C4-2B (cell line): ENCODE data around the gene UBE2I.

ENCODE experiments used
- ZFX ChIP-seq: fragments of 450-650 bp; IDR thresholded peaks from 2 replicates; pipeline ENCODE4 v1.6.1; 2017
- TF ChIP-seq, protein P1 (sequence below): fragments of 450-650 bp; conservative IDR thresholded peaks from 2 replicates; pipeline ENCODE4 v1.5.1; 2017; ENCODE audit warnings: mild to moderate bottlenecking

DNA sequence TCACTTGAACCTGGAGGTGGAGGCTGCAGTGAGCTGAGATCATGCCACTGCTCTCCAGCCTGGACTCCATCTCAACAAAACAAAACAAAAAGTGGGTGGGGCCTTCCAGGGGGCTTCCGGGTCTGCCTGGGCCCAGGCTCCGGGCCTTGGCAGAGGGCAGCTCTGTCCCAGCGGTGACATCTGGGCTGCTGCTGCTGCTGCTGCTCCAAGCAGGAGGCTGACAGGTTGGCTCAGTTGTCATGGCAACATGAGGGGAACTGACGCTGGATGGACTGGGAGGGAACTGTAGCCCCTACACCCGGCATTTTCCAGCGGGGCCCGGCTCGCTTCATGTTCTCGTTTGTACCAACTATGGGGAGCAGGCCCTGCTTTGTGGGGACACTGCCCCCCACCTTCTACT lies 28.1 kb downstream of the UBE2I start:
- TF ChIP-seq, protein P1, sequence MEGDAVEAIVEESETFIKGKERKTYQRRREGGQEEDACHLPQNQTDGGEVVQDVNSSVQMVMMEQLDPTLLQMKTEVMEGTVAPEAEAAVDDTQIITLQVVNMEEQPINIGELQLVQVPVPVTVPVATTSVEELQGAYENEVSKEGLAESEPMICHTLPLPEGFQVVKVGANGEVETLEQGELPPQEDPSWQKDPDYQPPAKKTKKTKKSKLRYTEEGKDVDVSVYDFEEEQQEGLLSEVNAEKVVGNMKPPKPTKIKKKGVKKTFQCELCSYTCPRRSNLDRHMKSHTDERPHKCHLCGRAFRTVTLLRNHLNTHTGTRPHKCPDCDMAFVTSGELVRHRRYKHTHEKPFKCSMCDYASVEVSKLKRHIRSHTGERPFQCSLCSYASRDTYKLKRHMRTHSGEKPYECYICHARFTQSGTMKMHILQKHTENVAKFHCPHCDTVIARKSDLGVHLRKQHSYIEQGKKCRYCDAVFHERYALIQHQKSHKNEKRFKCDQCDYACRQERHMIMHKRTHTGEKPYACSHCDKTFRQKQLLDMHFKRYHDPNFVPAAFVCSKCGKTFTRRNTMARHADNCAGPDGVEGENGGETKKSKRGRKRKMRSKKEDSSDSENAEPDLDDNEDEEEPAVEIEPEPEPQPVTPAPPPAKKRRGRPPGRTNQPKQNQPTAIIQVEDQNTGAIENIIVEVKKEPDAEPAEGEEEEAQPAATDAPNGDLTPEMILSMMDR: no peak
- TF ChIP-seq ZFX: no peak
